HL-60/S4 treated with phorbol 12-myristate 13-acetate at 8.2 ng/mL for 4 days and 3 days (cell line): Measurements from ENCODE around the gene CENPS.
"Not testable (repeated sequence)": the region's sequence is repeated elsewhere in the genome, so short reads cannot be mapped to it uniquely, and the experiment has no call there.

Source experiments
- in situ Hi-C: fragments of 300-500 bp; cut with MboI; formaldehyde crosslinking; loops from 2 replicates; pipeline ENCODE4 v1.15.0; 2022; ENCODE audit warnings: low sequenced_read_pairs

The CENPS gene

GRCh38 chr1:10430216-10431069 lies at the start of gene CENPS:
CENPS (plus strand) TSS chr1:10430433; CDS start chr1:10430518, 85 bp downstream.
- in situ Hi-C loops: no loop called here

GRCh38 chr1:10380594-10381275 lies 49.5 kb upstream of the CENPS start:
- in situ Hi-C loops: no loop called here

- in situ Hi-C loops: no loop called here
Observed at GRCh38 chr1:10383630-10384029, 46.6 kb upstream of the CENPS start.

- in situ Hi-C loops: no loop called here
Observed at GRCh38 chr1:10384219-10384618, 46.0 kb upstream of the CENPS start.

- in situ Hi-C loops: no loop called here
Observed at GRCh38 chr1:10386761-10387676, 43.2 kb upstream of the CENPS start.

GRCh38 chr1:10387677-10388386 lies 42.4 kb upstream of the CENPS start:
- in situ Hi-C loops: no loop called here

- in situ Hi-C loops: no loop called here
Observed at GRCh38 chr1:10388387-10388715, 41.9 kb upstream of the CENPS start.

GRCh38 chr1:10389271-10389973 lies 40.8 kb upstream of the CENPS start:
- in situ Hi-C loops: no loop called here

GRCh38 chr1:10396870-10397269 lies 33.4 kb upstream of the CENPS start:
- in situ Hi-C loops: no loop called here

- in situ Hi-C loops: no loop called here
Observed at GRCh38 chr1:10398278-10398733, 31.9 kb upstream of the CENPS start.

- in situ Hi-C loops: no loop called here
Observed at GRCh38 chr1:10398734-10399443, 31.3 kb upstream of the CENPS start, which contains the start of gene PGD. PGD (plus strand) TSS chr1:10399064; CDS start chr1:10399118, 54 bp downstream.

GRCh38 chr1:10399444-10399941 lies 30.7 kb upstream of the CENPS start:
- in situ Hi-C loops: no loop called here

- in situ Hi-C loops: no loop called here
Observed at GRCh38 chr1:10400013-10400412, 30.2 kb upstream of the CENPS start.

GRCh38 chr1:10401281-10401680 lies 29.0 kb upstream of the CENPS start:
- in situ Hi-C loops: no loop called here

- in situ Hi-C loops: no loop called here
Observed at GRCh38 chr1:10402729-10403274, 27.4 kb upstream of the CENPS start.

GRCh38 chr1:10407201-10407600 lies 23.0 kb upstream of the CENPS start:
- in situ Hi-C loops: no loop called here

GRCh38 chr1:10415211-10415930 lies 14.9 kb upstream of the CENPS start:
- in situ Hi-C loops: no loop called here

GRCh38 chr1:10415967-10416366 lies 14.3 kb upstream of the CENPS start:
- in situ Hi-C loops: not testable (repeated sequence)
